K562 (cell line): ENCODE data around the gene TNIP2. TPM values are rescaled to one million over a fixed set of nuclear protein-coding genes. Genes with fewer than 3 reads are reported as not detected.
A peak's percentile ranks its signal among the peaks of the same experiment; 100 is the strongest.

Experiments
- NFYB ChIP-seq: IDR thresholded peaks from 2 replicates; pipeline ENCODE4 v1.6.1; 2011; ENCODE audit warnings: mild to moderate bottlenecking, moderate library complexity; ENCODE audit not compliant: insufficient read length; ENCODE audit errors: extremely low read depth
- ZFX ChIP-seq: sonication (generic); formaldehyde crosslinking; IDR thresholded peaks from 2 replicates; pipeline ENCODE4 v1.8.0; 2022; ENCODE audit warnings: mild to moderate bottlenecking, missing genetic modification reagents, moderate library complexity
- ZNF668 ChIP-seq: fragments of 250-450 bp; sonication (Bioruptor Pico); IDR thresholded peaks from 2 replicates; pipeline ENCODE4 v1.8.0; 2022; ENCODE audit warnings: mild to moderate bottlenecking, inconsistent platforms
- polyA plus RNA-seq, 8 experiments: library from polyadenylated mRNA; depleted of rRNA in 4 of 8; stranded (reverse) in 5 of 8; unstranded in 3 of 8; fragments of >200 nt; fragmentation: Nextera tagmentation in 2 of 8; fragmentation: Illumina TruSeq in 1 of 8; extraction: Ambion mirVana in 2 of 8; extraction: Trizol in 1 of 8; gene quantifications; 2 replicates each; pipeline versions ENCODE4 v1.2.1 to v1.2.3, GENCODE V29; 2011 to 2014; ENCODE audit warnings: inconsistent platforms in 1 of 8, missing spikeins in 1 of 8
- total RNA-seq, 7 experiments: library from RNA; depleted of rRNA in 6 of 7; stranded (reverse); fragments of >200 nt in 6 of 7; fragmentation: Illumina TruSeq in 2 of 7; extraction: Trizol in 2 of 7; gene quantifications; 2 replicates each; pipeline versions ENCODE4 v1.2.1 to v1.2.3, GENCODE V29; 2011 to 2021; ENCODE audit warnings: low replicate concordance in 1 of 7
- TF ChIP-seq, protein P1 (sequence below): fragments of 150-350 bp; IDR thresholded peaks from 2 replicates; pipeline ENCODE4 v1.6.1; 2014; ENCODE audit warnings: low read depth, mild to moderate bottlenecking, low read length, borderline replicate concordance
- TF ChIP-seq, protein P2 (sequence below), 2 experiments: fragments of 450-650 bp in 1 of 2; IDR thresholded peaks; 2 replicates each; pipeline ENCODE4 v1.6.1; 2011 to 2017; ENCODE audit warnings: low read depth in 2 of 2, antibody characterized with exemption in 1 of 2, borderline replicate concordance in 1 of 2, low read length in 1 of 2, mild to moderate bottlenecking in 1 of 2, mixed read lengths in 1 of 2; ENCODE audit not compliant: control insufficient read depth in 1 of 2

TNIP2 gene
- total and polyA plus RNA-seq, 9 of the 15 experiments (the other 6 are each of a cell fraction or from before 2014, with no cell fraction given): 0.61 to 42.6 (median 19.5) TPM

DNA sequence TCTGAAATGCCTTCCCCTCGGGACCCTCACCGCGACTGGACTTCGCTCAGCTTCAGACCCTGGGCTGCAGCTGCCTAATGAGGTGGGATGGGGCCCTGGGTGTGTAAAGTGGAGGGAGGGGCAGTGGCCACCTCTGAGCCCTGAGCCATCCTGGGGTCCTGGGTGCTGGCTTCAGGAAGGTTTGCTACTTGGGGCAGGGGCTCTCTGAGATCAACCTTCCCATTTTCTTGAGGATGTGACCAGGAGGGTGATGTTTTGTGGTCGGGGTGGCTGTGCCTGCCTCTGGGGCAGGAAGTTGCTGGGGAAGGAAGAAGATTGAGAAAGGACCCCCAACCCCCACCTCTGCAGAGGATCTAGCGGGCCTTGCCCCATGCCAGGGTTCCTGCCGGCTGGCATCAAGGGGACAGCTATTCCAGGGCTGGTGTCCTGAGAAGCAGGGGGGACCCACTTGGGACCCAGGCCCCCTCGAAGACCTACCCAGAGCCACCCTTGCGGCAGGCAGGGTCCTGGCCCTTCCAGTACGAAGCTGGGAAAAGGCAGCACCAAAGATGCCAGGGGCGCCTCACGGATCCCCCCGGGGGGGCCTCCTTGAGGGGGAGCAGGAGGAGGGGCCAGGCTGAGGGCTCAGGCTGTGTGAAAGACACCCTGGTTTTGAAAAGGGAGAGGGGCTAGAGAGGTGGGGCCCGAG, 43.2 kb upstream of the TNIP2 start (continued):
- TF ChIP-seq, protein P1, sequence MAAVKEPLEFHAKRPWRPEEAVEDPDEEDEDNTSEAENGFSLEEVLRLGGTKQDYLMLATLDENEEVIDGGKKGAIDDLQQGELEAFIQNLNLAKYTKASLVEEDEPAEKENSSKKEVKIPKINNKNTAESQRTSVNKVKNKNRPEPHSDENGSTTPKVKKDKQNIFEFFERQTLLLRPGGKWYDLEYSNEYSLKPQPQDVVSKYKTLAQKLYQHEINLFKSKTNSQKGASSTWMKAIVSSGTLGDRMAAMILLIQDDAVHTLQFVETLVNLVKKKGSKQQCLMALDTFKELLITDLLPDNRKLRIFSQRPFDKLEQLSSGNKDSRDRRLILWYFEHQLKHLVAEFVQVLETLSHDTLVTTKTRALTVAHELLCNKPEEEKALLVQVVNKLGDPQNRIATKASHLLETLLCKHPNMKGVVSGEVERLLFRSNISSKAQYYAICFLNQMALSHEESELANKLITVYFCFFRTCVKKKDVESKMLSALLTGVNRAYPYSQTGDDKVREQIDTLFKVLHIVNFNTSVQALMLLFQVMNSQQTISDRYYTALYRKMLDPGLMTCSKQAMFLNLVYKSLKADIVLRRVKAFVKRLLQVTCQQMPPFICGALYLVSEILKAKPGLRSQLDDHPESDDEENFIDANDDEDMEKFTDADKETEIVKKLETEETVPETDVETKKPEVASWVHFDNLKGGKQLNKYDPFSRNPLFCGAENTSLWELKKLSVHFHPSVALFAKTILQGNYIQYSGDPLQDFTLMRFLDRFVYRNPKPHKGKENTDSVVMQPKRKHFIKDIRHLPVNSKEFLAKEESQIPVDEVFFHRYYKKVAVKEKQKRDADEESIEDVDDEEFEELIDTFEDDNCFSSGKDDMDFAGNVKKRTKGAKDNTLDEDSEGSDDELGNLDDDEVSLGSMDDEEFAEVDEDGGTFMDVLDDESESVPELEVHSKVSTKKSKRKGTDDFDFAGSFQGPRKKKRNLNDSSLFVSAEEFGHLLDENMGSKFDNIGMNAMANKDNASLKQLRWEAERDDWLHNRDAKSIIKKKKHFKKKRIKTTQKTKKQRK: no peak
- no peak for TF ChIP-seq NFYB
- TF ChIP-seq ZFX (CRISPR knock-in tag): 0 out of 2 replicates have a peak, but pooled peaks have one; percentile 24
- no peak for TF ChIP-seq ZNF668
- TF ChIP-seq, protein P2, sequence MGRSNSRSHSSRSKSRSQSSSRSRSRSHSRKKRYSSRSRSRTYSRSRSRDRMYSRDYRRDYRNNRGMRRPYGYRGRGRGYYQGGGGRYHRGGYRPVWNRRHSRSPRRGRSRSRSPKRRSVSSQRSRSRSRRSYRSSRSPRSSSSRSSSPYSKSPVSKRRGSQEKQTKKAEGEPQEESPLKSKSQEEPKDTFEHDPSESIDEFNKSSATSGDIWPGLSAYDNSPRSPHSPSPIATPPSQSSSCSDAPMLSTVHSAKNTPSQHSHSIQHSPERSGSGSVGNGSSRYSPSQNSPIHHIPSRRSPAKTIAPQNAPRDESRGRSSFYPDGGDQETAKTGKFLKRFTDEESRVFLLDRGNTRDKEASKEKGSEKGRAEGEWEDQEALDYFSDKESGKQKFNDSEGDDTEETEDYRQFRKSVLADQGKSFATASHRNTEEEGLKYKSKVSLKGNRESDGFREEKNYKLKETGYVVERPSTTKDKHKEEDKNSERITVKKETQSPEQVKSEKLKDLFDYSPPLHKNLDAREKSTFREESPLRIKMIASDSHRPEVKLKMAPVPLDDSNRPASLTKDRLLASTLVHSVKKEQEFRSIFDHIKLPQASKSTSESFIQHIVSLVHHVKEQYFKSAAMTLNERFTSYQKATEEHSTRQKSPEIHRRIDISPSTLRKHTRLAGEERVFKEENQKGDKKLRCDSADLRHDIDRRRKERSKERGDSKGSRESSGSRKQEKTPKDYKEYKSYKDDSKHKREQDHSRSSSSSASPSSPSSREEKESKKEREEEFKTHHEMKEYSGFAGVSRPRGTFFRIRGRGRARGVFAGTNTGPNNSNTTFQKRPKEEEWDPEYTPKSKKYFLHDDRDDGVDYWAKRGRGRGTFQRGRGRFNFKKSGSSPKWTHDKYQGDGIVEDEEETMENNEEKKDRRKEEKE (IDR thresholded peaks at IDR 0.05; ENCODE audit: borderline replicate concordance in 1 of 2, control insufficient read depth in 1 of 2, low read depth in 2 of 2, low read length in 1 of 2): no peak
- TF ChIP-seq, all 486 proteins: peak for 2
